ENCODE data around the gene AJAP1.

DNA sequence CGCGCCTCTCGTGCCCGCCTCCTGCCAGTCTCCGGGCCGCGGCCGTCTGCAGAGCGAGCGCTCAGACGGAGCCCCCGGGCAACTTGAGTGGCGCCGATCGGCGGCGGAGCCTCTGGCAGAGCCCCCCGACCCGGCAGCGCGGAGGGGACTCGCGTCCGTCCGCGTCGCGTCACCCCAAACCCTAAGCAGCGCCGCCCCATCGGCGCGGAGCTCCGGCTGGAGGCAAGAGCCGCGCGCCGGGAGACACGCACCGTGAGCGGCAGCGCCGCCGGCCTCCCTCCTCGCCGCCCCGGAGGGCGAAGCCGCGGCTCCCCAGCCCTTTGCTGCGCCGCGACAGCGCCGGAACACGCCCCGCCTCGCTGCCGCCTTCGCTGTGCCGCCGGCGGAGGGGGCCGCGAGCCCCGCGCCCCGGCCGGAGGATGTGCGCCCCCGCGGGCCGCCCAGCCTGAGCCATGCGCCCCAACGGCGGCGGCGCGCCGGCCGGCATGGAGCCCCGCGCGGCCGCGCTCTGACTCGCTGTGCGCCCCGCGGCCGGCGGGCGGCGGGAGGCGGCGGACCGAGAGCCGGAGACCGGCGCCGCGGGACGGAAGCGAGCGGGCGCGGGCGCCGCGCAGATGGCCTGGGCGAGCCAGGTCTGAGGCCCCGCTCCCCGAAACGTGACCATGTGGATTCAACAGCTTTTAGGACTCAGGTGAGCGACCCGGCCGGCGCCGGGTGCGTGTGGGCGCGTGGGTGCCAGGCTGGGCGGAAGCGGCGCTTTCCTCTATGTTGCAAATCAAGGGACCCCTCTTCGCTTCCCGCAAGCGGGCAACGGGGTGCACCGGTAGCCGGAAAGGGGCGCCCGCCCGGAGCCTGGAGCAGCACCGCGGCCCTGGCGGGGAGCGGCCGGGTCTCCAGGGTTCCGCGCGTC lies 610 bp downstream of the AJAP1 start:
- TF ChIP-seq POLR2AphosphoS5 (IDR thresholded peaks at IDR 0.05): no peak
- TF ChIP-seq, protein P1, sequence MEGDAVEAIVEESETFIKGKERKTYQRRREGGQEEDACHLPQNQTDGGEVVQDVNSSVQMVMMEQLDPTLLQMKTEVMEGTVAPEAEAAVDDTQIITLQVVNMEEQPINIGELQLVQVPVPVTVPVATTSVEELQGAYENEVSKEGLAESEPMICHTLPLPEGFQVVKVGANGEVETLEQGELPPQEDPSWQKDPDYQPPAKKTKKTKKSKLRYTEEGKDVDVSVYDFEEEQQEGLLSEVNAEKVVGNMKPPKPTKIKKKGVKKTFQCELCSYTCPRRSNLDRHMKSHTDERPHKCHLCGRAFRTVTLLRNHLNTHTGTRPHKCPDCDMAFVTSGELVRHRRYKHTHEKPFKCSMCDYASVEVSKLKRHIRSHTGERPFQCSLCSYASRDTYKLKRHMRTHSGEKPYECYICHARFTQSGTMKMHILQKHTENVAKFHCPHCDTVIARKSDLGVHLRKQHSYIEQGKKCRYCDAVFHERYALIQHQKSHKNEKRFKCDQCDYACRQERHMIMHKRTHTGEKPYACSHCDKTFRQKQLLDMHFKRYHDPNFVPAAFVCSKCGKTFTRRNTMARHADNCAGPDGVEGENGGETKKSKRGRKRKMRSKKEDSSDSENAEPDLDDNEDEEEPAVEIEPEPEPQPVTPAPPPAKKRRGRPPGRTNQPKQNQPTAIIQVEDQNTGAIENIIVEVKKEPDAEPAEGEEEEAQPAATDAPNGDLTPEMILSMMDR (IDR thresholded peaks at IDR 0.05): no peak

All from breast epithelium (tissue), 3 donors.